Smooth muscle cell (in vitro differentiated cells): Measurements from ENCODE around the gene FN3KRP. TPM values are rescaled to one million over a fixed set of nuclear protein-coding genes. Genes with fewer than 3 reads are reported as not detected.
A peak's percentile ranks its signal among the peaks of the same experiment; 100 is the strongest.

Source experiments
- DNase-seq: peaks from one replicate; lab custom pipeline; 2025; ENCODE audit not compliant: unreplicated experiment; lab: John Stamatoyannopoulos, UW
- H2AFZ ChIP-seq: fragments of 200-600 bp; sonication (generic); 2 replicates; pipeline ENCODE4 v1.6.0; 2016; ENCODE audit warnings: antibody characterized with exemption, low read depth, mild to moderate bottlenecking
- H3F3A ChIP-seq: fragments of 200-600 bp; sonication (generic); 2 replicates; pipeline ENCODE4 v1.6.0; 2017; ENCODE audit warnings: antibody characterized with exemption, low read depth
- H3K27ac ChIP-seq: fragments of 200-600 bp; sonication (generic); 2 replicates; pipeline ENCODE4 v1.5.1; 2016; ENCODE audit warnings: low read depth, mild to moderate bottlenecking
- H3K27me3 ChIP-seq: fragments of 200-600 bp; sonication (generic); 2 replicates; pipeline ENCODE4 v1.6.1; 2016; ENCODE audit warnings: low read depth, mild to moderate bottlenecking
- H3K36me3 ChIP-seq: fragments of 200-600 bp; sonication (generic); 2 replicates; pipeline ENCODE4 v1.5.1; 2016; ENCODE audit warnings: low read depth
- H3K4me1 ChIP-seq: fragments of 200-600 bp; sonication (generic); 2 replicates; pipeline ENCODE4 v1.5.1; 2016; ENCODE audit warnings: low read depth
- H3K4me2 ChIP-seq: fragments of 200-600 bp; sonication (generic); 2 replicates; pipeline ENCODE4 v1.6.0; 2016; ENCODE audit warnings: mild to moderate bottlenecking
- H3K4me3 ChIP-seq: fragments of 200-600 bp; sonication (generic); 2 replicates; pipeline ENCODE4 v1.5.1; 2016; ENCODE audit warnings: mild to moderate bottlenecking
- H3K79me2 ChIP-seq: fragments of 200-600 bp; sonication (generic); 2 replicates; pipeline ENCODE4 v1.6.0; 2016; ENCODE audit warnings: low read depth, mild to moderate bottlenecking
- H3K9ac ChIP-seq: fragments of 200-600 bp; sonication (generic); 2 replicates; pipeline ENCODE4 v1.6.0; 2016; ENCODE audit warnings: low read depth
- H3K9me3 ChIP-seq: fragments of 200-600 bp; sonication (generic); replicated peaks from 2 replicates; pipeline ENCODE4 v1.5.1; 2016; ENCODE audit warnings: low read depth
- H4K20me1 ChIP-seq: fragments of 200-600 bp; sonication (generic); 2 replicates; pipeline ENCODE4 v1.6.0; 2016; ENCODE audit warnings: low read depth
- CTCF ChIP-seq: fragments of 200-600 bp; sonication (generic); IDR thresholded peaks from 2 replicates; pipeline ENCODE4 v1.5.1; 2017; ENCODE audit warnings: borderline replicate concordance, mild to moderate bottlenecking, antibody characterized with exemption; ENCODE audit not compliant: insufficient read depth, poor library complexity, severe bottlenecking
- WGBS: methylation state at CpG from one replicate; pipeline ENCODE4 v1.1.7; 2016; ENCODE audit warnings: low lambda C conversion rate; 5-methylcytosine and 5-hydroxymethylcytosine counted together
- polyA plus RNA-seq: library from polyadenylated mRNA; unstranded; fragments of >200 nt; fragmentation: Nextera tagmentation; extraction: Ambion mirVana; gene quantifications from 2 replicates; pipeline ENCODE4 v1.2.1, GENCODE V29; 2016
- total RNA-seq: library from RNA; depleted of rRNA; stranded (reverse); fragments of >200 nt; gene quantifications from 2 replicates; pipeline ENCODE4 v1.2.3, GENCODE V29; 2014

Gene FN3KRP
- total and polyA plus RNA-seq, 2 experiments from 2014 or later: 12.8 to 26.9 TPM

DNA sequence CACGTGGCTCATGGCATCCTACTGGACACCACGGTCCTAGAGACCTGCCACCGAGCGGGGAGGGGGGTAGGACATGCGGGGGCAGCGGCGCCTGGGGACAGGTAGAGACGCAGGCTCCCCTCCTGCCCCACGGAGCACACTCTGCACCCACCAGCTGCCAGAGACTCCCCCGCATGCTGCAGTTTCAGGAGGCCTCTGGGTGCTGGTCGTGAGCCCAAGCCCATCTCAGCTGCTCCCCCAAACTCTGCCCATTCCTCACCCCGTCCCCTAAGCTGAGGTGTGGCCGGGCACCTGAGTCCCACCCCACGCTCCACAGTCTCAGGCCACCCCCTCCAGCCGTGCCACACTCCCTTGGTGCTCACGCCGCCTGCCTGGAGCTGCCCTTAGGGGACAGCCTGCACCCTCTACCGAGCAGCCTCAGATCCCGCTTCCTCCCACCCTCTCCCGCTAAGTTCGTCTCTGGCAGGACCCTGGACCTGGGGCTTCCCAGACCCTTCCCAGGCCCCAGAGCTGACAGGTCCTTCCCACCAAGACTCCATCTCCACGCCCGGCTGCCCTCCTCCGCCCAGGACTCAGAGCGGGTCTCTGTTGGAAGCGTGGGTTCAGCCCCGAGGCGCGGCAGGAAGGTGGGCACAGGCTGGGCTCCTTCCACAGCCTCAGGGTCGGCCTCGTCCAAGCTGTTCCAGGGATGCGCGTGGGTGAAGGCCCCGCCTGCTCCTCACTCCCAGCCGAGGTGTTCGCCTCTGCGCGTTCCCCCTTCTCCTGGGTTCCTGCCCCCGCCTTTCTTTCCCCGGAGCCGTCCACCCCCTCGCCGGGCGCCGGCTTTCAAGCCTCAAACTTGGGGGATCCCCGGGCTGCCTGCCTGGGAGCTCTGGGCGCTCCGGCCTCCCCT is 19.3 kb upstream of the FN3KRP start:
- no peak for DNase-seq
- Histone ChIP-seq H3K9me3 (no peaks in the 10 kb centered on the region), H3K4me2 (peak overlapping the region; percentile 99), H3K36me3 (no peaks in the 10 kb centered on the region), H3K27me3 (no peaks in the 10 kb centered on the region), H4K20me1 (no peaks in the 10 kb centered on the region), H3K4me1 (peaks cover 7% of the 10 kb centered on the region), H3F3A (no peaks in the 10 kb centered on the region), H2AFZ (peak overlapping the region; percentile 72), H3K79me2 (peaks cover 13% of the 10 kb centered on the region), H3K9ac (no peak overlapping the region), H3K27ac (no peak overlapping the region), H3K4me3 (peak overlapping the region; percentile 86)
- no peak for TF ChIP-seq CTCF
- WGBS: 35% methylated on average over 48 of the region's 48 CpGs

DNA sequence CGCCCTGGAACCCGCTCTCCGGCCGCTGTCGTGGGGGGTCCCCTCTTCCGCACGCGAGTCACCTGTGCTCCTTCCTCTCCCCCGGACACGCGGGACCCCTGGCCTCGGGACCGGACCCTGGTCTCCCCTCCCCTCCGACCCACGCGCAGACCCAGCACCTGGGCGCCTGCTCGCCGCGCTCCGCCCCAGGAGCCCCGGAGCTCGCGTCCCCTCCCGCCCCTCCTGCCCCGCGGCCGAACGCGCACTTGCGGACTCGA is 18.8 kb upstream of the FN3KRP start:
- no peak for TF ChIP-seq CTCF
- Histone ChIP-seq H3K79me2 (peaks cover 13% of the 10 kb centered on the region), H3K4me1 (peaks cover 7% of the 10 kb centered on the region), H3K4me3 (peak overlapping the region; percentile 86), H3F3A (no peaks in the 10 kb centered on the region), H3K9ac (no peak overlapping the region), H3K27me3 (no peaks in the 10 kb centered on the region), H3K9me3 (no peaks in the 10 kb centered on the region), H3K4me2 (peak overlapping the region; percentile 99), H4K20me1 (no peaks in the 10 kb centered on the region), H3K27ac (no peak overlapping the region), H2AFZ (peak overlapping the region; percentile 72), H3K36me3 (no peaks in the 10 kb centered on the region)
- WGBS: 9% methylated on average over 11 of the region's 32 CpGs
- no peak for DNase-seq

DNA sequence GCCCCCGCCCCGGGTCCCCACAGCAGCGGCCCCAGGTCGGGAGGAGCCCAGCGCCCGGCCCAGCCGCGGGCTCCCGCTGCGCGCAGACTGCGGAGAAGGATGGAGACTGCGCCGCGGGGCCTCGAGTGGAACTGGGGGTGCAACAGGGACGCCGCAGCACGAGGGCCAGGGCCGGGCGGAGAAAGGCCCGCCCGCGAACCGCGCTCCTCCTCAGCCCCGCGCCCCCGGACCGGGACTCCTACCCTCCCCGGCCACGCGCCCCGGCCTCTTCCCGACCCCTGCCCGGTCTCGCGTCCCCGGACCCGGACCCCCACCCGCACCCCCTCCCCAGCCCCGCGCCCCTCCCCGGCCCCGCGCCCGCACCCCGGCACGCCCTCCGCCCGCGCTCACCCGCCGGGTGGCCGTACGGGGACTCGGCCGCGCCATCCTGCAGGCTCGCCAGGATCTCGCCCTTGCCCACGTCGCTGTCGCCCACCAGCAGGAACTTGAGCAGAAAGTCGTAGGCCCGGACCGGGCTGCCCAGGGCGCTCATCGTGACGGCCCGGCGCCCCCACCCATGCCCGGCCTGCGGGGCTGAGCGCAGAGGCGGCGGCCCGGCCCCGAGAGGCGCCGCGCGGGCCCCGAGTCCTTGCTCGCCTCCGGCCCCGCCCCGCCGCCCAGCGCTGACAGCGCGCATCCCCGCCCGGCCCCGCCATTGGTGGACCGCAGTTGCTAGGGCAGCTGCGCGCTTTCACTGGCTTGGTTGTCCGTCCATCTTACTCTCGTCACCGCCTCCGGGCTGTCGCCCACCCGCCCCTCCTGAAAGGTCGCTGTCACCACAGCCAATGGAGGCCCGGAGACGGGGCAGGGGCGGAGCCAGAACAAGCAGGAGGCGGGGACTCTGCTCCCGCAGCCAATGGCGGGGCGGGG is 18.2 kb upstream of the FN3KRP start, which contains the start of gene RAB40B:
Gene RAB40B (minus strand): TSS at position 634 of the 909 bp plus-strand sequence. CDS start 102 bp downstream, at position 532.
- Histone ChIP-seq H3K27ac (no peak within 1 kb of the TSS), H3K4me3 (peak within 1 kb of the TSS; percentile 86), H3K4me1 (peaks cover 7% of the 10 kb centered on the region), H3K4me2 (peak within 1 kb of the TSS; percentile 99), H3K9me3 (no peaks in the 10 kb centered on the region), H4K20me1 (no peaks in the 10 kb centered on the region), H3K36me3 (no peaks in the 10 kb centered on the region), H2AFZ (peak within 1 kb of the TSS; percentile 90), H3K9ac (no peak within 1 kb of the TSS), H3K27me3 (no peaks in the 10 kb centered on the region), H3K79me2 (peaks cover 10% of the 10 kb centered on the region), H3F3A (no peaks in the 10 kb centered on the region)
- DNase-seq: peak; percentile 95
- TF ChIP-seq CTCF: no peak
- WGBS: 2% methylated on average over 27 of the region's 112 CpGs
